ENCODE results near the gene SURF4. TPM values are rescaled to one million over a fixed set of nuclear protein-coding genes. Genes with fewer than 3 reads are reported as not detected.

Gene SURF4
- total RNA-seq, result 126 TPM
- long read RNA-seq, transcript SURF4-202 (6 exons, 2,984 nt), result major isoform, 247 of 311 reads
- long read RNA-seq, partial matches to known transcripts, result 8 of 311 reads
- long read RNA-seq, other reads (novel, unspliced or antisense), result 55 of 311 reads

DNA sequence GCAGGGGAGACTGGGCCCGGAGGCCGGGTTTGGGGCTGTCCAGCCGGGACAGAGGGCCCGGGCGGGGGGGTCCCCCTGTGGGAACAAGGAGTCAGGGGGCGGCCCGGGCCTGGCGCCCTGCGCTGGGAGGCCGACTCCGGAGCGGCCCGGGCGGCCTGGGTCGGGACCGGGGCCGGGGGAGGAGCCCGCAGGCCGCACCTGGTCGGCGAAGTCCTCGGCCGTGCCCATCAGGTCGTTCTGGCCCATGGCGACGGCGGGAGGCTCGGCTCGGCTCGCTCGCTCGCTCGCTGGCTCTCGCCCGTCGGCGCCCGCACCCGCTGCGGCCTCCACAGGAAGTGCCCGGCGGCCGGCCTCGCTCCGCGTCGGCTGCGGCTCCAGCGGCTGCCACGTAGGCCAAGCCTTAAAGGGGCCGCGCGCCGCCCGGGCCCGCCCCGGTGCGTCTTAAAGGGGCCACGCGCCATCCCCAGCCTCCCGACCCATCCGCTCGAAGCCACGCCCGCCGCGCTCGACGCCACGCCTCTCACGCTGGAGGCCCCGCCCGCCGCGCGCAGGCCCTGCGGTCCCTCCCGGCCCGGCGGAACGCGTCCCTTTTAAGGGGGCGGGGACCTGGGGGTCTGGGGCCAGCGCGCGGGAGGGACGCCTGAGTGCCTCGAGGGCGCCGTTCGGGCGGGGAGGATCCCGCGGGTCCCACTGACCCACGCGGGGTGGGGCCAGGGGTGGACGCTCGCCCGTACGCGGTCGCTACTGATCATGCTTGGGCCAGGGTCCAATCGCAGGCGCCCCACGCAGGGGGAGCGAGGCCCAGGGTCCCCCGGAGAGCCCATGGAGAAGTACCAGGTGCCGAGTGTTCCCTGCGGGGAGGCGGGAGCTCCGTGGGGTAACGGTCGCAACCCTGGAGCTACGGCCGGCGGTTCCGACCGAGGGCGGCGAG lies at the start of gene SURF4, which contains the start of gene STKLD1:
Gene SURF4 (minus strand): TSS at position 337 of the 931 bp plus-strand sequence. CDS start 91 bp downstream, at position 246.
Gene STKLD1 (plus strand): TSS at position 643 of the 931 bp plus-strand sequence. CDS start 108 bp downstream, at position 751.
- peaks cover 43% of the 10 kb centered on the region for H3K4me1 ChIP-seq
- TF ChIP-seq, protein P1, sequence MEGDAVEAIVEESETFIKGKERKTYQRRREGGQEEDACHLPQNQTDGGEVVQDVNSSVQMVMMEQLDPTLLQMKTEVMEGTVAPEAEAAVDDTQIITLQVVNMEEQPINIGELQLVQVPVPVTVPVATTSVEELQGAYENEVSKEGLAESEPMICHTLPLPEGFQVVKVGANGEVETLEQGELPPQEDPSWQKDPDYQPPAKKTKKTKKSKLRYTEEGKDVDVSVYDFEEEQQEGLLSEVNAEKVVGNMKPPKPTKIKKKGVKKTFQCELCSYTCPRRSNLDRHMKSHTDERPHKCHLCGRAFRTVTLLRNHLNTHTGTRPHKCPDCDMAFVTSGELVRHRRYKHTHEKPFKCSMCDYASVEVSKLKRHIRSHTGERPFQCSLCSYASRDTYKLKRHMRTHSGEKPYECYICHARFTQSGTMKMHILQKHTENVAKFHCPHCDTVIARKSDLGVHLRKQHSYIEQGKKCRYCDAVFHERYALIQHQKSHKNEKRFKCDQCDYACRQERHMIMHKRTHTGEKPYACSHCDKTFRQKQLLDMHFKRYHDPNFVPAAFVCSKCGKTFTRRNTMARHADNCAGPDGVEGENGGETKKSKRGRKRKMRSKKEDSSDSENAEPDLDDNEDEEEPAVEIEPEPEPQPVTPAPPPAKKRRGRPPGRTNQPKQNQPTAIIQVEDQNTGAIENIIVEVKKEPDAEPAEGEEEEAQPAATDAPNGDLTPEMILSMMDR (IDR thresholded peaks at IDR 0.05), result no peak
- no peaks in the 10 kb centered on the region for H3K9me3 ChIP-seq
- H3K27me3 ChIP-seq (ENCODE audit: low read depth), result no peaks in the 10 kb centered on the region
- peak within 1 kb of the TSS; percentile 96 for H3K4me3 ChIP-seq
- DNase-seq (peak; percentile 98), ATAC-seq (peak; percentile 98)
- peaks cover 20% of the 10 kb centered on the region for H3K36me3 ChIP-seq
- intact Hi-C loops (cut with DNase I), result no loop called here
- H3K27ac ChIP-seq, result peak within 1 kb of the TSS; percentile 99

DNA sequence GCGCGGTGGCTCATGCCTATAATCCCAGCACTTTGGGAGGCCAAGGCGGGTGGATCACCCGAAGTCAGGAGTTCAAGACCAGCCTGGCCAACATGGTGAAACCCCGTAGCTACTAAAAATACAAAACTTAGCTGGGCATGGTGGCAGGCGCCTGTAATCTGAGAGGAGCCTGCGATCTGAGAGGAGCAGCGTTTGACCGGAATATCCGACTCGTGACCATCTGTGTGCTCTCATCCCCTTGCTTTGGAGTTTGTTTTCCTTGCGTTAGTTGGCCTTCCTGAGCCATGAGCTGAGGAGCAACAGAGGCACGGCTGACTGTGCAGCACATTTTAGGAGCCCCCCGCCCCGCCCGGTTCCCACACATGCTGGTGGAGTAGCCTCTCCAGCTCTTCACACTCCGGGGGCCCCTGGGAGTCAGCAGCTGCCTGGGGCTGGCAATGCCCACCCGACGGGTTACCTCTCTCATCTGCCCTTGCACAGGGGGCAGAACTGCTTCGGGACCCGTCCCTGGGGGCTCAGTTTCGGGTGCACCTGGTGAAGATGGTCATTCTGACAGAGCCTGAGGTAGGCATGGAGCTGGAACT lies 49.3 kb upstream of the SURF4 start:
- ATAC-seq, result no peak
- TF ChIP-seq, protein P1 (IDR thresholded peaks at IDR 0.05), result no peak

DNA sequence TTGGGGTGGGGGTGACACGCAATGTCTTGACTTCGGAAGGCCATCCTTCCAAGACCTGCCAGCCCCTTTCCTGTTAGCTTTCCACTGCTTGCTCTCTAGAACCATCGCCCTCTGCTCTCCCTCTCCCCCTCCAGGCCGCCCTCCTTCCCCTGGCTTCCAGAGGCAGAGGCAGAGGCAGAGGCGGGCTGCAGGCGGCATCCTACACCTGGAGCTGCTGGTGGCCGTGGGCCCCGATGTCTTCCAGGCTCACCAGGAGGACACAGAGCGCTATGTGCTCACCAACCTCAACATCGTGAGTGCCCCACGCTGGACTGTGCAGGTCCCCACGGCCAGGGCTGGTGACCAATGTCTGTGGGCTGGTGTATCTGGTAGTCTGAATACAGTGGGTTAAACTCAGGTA lies 48.3 kb upstream of the SURF4 start:
- Histone ChIP-seq H3K36me3 (no peaks in the 10 kb centered on the region), H3K9me3 (no peaks in the 10 kb centered on the region), H3K4me3 (no peak overlapping the region), H3K27ac (no peak overlapping the region), H3K27me3 (ENCODE audit: low read depth) (peaks cover 22% of the 10 kb centered on the region), H3K4me1 (no peaks in the 10 kb centered on the region)
- TF ChIP-seq, protein P1 (IDR thresholded peaks at IDR 0.05), result no peak
- intact Hi-C loops (cut with DNase I), result no loop called here
- DNase-seq (no peak), ATAC-seq (no peak)

More for the DNA sequence above, 49.3 kb upstream of the SURF4 start:
- intact Hi-C loops (cut with DNase I), result no loop called here
- Histone ChIP-seq H3K4me3 (no peak overlapping the region), H3K4me1 (no peaks in the 10 kb centered on the region), H3K9me3 (no peaks in the 10 kb centered on the region), H3K27ac (no peak overlapping the region), H3K27me3 (ENCODE audit: low read depth) (peaks cover 22% of the 10 kb centered on the region), H3K36me3 (no peaks in the 10 kb centered on the region)
- no peak for DNase-seq

DNA sequence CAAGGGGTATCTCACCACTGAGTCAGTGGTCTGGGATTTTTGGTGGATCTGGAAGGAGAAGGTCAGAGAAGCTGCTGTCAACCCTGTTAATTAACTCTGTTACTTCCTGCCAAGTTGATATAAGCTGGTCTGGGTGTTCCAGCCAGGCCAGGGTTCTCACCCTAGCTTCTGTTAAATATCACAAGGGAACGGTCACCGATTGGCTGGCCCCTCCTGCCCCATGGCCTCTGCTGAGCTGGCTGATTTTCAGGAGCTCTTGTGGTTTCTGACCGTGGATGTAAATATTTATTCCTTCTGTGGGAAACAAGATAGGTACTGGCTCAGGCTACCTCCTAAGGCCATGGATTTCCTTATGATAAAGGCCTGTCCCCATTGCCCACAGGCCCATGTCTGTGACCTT lies 47.4 kb upstream of the SURF4 start:
- intact Hi-C loops (cut with DNase I), result no loop called here
- Histone ChIP-seq H3K36me3 (no peaks in the 10 kb centered on the region), H3K4me3 (no peak overlapping the region), H3K4me1 (peaks cover 5% of the 10 kb centered on the region), H3K27me3 (ENCODE audit: low read depth) (peaks cover 17% of the 10 kb centered on the region), H3K9me3 (no peaks in the 10 kb centered on the region), H3K27ac (no peak overlapping the region)
- DNase-seq (no peak), ATAC-seq (no peak)
- TF ChIP-seq, protein P1 (IDR thresholded peaks at IDR 0.05), result no peak

DNA sequence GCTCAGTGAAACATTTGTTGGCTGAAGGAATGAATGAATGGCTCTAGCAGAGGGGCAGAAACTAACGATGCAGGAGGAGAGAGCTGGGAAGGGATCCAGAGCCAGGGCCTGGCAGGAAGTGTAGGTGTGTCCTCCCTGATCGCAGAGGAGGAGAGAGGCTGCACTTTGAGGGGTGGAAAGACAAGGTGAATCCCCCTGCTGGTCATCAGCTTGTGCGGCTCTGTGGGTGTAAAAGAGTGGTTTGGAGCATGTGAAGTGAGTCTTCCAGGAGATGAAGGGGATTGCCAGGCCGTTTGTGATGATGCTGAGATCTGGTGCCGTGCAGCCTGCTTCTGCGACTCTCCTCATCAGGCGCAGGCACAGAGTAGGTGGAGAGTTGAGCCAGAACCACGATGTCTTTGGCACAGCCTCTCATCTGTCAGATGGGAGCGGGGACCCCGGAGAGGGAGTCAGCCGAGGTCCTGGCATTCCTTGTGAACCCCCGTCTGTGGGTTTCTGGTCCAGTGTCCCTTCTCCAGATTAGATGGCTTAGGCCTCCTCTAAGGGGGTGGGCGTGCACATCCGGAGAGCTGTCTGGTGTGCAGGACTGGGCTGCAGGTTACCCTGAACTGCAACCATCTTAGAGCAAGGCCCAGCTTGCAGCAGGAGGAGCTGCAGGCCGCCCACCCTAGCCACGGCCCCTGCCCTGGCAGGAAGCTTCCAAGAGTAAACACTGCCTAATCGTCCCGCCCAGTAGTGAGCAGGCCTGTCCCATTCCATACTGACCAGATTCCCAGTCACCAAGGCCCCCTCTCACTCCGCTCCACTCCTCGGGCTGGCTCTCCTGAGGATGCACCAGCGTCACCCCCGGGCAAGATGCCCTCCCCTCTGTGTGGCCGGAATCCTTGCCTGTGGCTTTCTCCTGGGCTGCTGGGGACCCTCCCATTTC lies 46.0 kb upstream of the SURF4 start, which contains the start of gene ADAMTS13:
Gene ADAMTS13 (plus strand): TSS at position 753 of the 928 bp plus-strand sequence. CDS start 77 bp downstream, at position 830.
- intact Hi-C loops (cut with DNase I), result no loop called here
- no peak within 1 kb of the TSS for H3K27ac ChIP-seq
- TF ChIP-seq, protein P1 (IDR thresholded peaks at IDR 0.05), result no peak
- no peak within 1 kb of the TSS for H3K4me3 ChIP-seq
- H3K36me3 ChIP-seq, result no peaks in the 10 kb centered on the region
- no peak for ATAC-seq
- no peak for DNase-seq
- H3K4me1 ChIP-seq, result peaks cover 9% of the 10 kb centered on the region
- H3K27me3 ChIP-seq (ENCODE audit: low read depth), result peaks cover 4% of the 10 kb centered on the region
- no peaks in the 10 kb centered on the region for H3K9me3 ChIP-seq

Data from lower lobe of right lung (tissue), 2 donors.